NCI-H2171 (cell line): ENCODE measurements around the gene ODF4.

Experiments
- DNase-seq: peaks from one replicate; lab custom pipeline; 2025; lab: John Stamatoyannopoulos, UW

ODF4 gene

GRCh38 chr17:8339540-8339939, at the start of gene ODF4:
Gene ODF4 (plus strand): TSS chr17:8339840. CDS start chr17:8340052, 212 bp downstream.
- DNase-seq, result no peak

DNA sequence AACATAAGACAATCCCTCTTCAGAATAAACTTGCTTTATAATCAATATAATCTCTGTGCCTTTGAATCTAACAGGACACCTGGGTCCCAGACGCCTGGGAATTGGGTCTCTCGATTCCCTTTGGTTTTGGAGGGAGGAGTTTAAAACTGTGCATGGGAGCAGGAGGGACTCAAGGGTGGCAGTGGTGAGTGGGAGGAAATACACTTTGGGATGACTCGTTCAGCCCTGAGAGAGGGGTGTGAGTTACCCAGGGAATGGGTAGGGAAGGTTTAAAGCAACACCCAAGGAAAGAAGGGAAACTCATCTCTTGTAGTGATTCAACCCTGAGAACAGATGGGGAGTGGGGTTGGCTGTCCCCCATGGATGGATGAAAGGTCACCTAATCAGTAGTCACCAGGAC, 49.6 kb upstream of the ODF4 start:
- no peak for DNase-seq

DNA sequence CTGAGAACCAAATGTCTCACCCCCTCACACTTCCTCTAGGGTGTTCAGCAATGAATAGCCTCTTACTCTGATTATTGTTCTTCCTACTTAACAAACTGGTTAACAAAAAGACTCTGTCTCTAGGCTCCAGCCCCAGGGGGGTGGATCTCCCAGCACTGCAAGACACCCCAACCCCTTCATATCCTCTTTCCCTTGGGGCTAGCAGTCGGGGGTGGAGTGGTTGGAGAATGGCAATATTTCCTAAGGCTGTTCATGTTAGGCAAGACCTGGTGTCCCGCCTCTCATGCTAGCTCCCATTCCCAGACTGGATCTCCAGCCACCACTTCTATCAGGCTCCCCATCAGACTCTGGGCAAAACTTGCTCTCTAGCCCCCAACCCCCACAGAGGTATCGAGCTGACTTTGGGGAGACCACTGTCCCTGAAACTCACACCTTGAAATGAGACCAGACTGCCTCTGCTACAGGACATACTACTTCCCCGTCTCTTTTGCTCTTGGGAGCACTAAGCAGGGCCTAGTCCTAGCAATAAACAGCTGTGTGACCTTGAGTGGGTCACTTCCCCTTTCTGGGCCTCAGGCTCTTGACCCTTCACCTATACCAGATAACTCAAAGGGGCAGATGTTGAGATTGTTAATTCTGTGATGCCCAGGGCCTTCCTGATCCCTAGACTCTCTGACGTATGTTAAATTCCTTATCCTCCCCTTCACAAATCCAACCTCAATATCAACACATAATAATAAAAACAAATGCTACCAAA, 46.8 kb upstream of the ODF4 start:
- DNase-seq, result no peak

GRCh38 chr17:8294361-8294760, 45.3 kb upstream of the ODF4 start:
- DNase-seq, result no peak

DNA sequence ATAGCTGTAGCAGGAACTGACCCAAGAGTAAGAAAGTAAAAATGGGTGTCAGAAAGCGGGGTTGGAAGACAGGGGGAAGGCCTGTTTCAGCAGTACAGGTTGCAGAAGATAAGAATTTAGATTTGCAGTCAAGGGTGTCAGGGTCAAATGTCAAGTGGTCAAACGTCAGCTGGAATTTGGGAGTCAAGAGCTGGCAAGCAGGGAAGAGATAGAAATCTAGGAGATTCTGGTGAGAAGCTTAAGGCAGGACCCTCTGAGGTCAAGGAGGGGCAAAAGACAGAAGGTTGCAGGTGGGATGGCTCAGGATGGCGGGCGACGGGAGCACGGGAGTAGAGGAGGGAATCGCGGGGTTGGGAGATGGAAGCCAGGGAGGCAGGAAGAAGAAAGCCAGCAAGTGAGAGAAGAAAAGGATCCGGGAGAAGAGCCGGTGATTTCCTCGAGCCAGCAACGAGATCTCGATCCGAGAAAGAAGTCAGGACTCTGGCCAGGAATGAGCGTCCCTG, 44.8 kb upstream of the ODF4 start:
- no peak for DNase-seq

- no peak for DNase-seq
Measured at GRCh38 chr17:8300226-8300625, 39.4 kb upstream of the ODF4 start.

DNA sequence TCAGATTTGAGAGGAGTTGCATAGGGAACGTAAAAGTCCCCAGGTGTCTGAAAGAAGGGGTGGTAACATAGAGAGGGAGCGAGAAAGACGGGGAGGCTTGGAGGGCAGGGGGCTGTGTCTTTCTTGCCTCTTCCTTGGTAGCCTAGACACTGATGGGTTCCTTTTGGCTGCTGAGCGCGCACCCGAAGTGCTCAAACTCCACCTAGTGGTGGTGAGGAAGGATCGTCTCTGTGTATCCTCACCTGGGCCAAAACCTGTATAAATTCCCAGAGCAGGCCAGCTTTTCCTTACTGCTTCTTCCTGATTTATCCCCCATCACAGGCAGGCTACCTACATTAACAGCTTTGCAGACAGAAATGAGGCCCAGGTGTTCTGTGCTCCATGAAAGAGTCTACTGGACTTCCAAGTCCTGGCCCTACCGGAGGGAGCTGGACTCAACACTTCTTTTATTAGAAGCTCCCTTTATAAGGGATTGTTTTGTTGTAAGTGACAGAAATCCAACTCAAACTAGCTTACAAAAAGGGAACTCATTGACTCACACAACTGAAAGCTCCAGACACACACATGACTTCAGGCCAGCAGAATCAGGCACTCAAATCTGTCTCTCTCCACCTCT, 38.9 kb upstream of the ODF4 start:
- peak; percentile 56 for DNase-seq

- DNase-seq, result no peak
Measured at GRCh38 chr17:8310601-8311123, 29.0 kb upstream of the ODF4 start.

DNA sequence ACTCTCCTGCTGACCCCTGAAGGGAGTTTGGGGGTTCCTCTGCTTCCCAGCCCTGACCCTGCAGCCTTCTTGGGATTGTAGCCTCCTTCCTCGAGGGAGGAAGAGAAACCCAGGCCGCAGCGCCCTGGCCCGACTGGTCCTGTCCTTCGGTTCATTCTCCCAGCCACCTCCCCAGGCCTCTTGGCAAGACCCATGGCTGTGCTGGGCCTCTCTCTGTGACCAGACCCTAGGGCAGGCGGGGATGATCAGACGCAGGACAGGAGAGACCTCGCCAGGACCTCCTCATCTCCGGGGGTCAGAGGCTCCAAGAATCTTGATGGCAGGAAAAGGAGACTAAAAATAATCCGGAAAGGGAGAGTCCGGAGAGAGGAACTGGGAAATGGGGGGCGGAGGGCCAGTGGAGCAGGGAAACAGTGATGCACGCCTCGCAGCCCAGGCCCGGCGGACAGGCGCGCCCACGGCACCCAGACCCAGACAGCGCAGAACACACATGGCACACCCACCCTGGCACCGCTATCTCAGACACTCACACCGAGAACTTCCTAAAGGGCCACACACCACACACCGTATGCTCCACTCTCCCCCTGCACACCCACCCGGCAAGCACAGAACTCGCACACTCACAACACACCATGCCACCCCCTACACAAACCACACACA, 28.4 kb upstream of the ODF4 start:
- DNase-seq, result no peak

GRCh38 chr17:8312251-8312650, 27.4 kb upstream of the ODF4 start:
- DNase-seq, result no peak

GRCh38 chr17:8312726-8313600, 26.7 kb upstream of the ODF4 start:
- DNase-seq, result peak; percentile 8

- DNase-seq, result no peak
Measured at GRCh38 chr17:8314797-8315763, 24.6 kb upstream of the ODF4 start.

DNA sequence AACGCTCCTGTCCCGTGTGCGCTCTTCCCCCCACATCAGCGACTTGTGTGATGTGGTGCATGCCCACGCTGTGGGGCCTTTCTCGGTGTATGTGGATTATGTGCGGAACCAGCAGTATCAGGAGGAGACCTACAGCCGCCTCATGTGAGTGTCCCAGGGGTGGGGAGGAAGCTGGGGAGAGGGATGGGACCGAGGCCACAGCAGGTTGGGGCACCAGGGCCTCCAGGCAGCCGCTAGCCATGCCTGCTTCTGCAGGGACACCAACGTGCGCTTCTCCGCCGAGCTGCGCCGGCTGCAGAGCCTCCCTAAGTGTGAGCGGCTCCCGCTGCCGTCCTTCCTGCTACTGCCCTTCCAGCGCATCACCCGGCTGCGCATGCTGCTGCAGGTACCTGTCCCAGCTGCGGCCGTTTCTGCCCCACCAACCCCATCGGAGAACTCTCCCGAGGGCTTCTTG, 23.8 kb upstream of the ODF4 start:
- DNase-seq, result no peak

DNA sequence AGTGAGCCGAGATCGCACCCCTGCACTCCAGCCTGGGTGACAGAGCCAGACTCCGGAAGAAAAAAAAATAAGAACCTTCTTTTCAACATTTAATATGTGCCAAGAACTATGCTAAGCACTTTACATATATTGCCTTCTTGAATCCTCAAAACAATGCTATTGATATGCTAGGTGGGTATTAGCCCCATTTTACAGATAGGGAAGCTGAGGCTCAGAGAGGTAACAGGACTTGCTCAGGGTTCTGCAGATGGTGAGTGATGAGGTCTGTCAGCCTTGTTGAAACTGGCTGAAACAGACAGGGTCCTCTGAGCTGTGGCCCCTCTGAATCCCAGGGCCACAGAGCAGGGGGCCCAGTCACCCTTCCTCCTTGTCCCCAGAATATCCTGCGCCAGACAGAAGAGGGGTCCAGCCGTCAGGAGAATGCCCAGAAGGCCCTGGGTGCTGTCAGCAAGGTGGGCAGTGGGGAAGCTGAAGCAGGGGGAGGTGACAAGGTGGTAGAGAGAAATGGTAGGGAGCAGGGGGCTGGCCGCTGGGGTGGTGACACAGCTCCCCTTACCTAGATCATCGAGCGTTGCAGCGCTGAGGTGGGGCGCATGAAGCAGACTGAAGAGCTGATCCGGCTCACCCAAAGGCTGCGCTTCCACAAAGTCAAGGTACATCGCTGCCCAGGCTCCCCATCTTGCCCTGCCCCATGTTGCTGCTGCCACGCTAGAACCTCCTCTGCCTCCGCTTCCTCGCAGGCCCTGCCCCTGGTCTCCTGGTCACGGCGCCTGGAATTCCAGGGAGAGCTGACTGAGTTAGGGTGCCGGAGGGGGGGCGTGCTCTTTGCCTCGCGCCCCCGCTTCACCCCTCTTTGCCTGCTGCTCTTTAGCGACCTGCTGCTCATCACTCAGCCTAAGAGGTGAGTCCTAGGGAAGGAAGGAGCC, 21.4 kb upstream of the ODF4 start:
- no peak for DNase-seq

GRCh38 chr17:8320262-8320661, 19.4 kb upstream of the ODF4 start:
- no peak for DNase-seq

- DNase-seq, result no peak
Measured at GRCh38 chr17:8320990-8321389, 18.6 kb upstream of the ODF4 start.

DNA sequence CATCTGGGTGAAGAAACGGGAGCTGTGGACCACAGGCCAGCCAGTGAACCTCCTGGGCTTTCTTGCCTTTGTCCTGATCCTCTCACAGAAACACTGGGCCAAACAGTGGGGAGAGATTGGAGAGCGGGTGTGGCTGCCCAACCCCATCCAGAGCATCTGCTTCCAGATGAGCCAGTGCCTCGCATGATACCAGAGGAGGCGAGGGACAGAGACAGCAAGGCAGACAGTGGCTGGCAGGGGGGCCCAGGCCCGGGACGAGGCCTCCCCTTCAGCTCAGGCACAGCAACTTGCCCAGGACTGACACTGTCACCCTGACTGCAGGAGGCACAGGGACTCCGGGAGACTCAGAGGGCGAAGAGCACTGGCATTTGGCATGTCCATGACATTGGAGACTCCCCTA, 17.6 kb upstream of the ODF4 start:
- no peak for DNase-seq

GRCh38 chr17:8324132-8324531, 15.5 kb upstream of the ODF4 start:
- DNase-seq, result no peak

GRCh38 chr17:8324923-8325322, 14.7 kb upstream of the ODF4 start:
- DNase-seq, result no peak
